NK-92 (cell line): Measurements from ENCODE around the gene LRRN1.

Experiments
- DNase-seq: peaks from one replicate; lab custom pipeline; 2025; ENCODE audit not compliant: unreplicated experiment; lab: John Stamatoyannopoulos, UW

Gene LRRN1

DNA sequence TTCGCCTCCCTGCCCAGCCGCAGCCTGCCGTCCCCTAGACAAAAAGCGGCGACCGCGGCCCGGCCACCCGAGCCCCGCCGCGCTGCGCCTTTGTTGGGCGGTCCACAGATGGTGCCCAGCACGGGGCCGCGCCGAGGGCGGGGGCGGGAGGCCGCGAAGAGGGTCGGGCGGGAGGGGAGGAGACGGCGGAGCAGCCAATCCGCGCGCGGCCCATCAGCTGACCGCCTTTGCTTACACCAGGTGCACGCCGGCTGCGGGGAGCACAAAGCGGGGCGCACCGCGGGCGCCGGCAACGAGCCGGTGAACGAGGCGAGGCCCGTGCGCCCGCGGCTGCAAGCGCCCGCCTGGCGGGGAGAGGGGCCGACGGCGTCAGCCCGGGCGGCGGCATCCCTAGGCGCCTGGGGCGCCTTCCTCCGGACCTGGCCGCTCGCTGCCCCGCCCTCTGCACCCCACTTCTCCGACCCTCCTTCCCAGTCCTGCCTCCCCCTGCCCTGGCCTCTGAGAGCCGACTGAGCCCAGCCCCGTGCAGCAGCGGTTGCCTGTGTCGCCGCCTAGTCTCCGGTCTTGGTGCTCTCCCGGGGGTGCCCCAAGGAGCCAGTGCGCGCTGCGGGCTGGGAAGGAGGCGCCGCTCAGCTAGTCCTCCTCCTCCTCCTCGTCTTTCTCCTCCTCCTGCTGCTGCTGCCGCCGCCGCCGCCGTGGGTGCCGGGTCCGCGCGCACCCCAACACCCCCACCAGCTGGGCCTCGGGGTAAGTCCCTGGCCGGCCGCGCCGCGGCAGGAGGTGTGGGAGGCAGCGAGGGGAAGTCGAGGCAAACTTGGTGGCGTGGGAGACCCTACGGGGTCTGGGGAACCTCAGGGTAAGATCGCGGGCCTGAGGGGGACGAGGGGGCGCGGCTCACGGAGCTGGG is at the start of gene LRRN1:
Gene LRRN1, plus strand, starts transcription at position 259 of the 907 bp plus-strand sequence. CDS start 45,211 bp downstream, outside the sequence.
- DNase-seq, result no peak

DNA sequence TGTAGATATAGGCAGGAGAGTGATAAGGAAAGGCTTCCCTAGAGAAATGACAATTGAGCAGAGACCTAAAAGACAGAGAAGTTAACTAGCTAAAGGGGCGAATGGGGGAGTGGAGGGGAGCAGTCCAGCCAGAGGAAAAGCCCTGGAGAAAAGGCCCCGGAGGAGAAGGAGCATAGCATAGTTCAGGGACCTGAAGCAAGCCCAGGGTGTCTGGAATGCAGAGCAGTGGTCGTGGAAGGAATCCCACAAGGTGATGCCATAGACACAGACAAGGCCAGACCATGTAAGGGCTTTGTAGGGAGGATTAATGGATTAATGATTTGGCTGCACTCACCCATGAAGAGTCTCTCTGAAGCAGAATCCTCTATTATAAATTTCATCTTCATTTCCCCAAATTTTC is 45.8 kb upstream of the LRRN1 start:
- no peak for DNase-seq

DNA sequence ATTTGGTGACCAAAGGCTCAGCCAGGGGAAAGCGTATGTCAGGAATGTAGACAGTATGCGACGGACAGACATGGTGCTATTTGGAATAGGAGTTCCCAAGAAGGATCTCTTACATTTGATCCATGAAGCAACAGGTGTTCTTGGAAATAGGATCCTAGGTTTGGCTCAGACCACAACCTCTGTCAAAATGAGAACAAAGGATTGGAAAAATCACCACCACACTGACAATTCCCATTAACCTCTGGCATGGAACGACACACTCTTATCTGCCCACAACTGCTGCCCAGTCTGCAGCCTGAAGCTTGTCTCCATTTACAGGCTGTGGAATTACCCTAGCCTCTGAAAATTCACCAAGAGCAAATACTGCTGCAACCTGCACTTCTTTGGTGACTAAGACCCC is 33.6 kb upstream of the LRRN1 start:
- DNase-seq, result no peak

DNA sequence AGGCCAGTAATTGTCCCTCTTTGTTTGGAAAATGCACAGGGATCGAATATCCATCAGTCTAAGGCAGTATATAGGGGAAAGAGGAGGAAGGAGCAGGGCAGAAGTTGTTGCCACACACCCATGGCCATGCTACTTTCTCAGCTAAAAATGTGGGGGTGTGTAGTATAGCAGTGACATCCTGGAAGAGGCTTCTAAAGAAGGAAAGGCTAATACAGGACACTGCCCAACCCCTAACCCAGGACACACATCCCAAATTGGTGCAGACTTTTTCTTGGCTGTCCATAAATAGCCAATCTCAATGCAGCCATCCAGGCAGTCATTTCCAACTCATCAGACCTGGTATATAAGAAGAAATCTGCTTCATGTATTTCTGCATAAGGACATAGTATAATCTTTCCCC is 33.1 kb upstream of the LRRN1 start:
- DNase-seq, result no peak

DNA sequence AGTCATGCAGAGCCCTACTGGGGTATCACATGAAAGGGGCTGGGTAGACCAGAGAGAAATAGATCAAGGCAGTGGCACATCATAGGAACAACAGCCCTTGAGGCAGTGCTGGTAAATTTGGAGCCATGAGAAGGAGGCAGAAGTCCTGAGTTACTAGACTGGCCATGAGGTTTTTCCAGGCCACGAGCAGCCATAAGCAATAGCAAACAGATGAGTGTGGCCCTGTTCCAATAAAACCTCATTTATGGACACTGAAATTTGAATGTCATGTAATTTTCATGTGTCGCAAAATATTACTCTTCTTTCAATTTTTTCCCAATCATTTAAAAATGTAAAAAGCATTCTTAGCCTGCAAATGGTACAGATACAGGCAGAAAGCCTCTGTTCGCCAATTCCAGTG is 28.1 kb upstream of the LRRN1 start:
- DNase-seq, result no peak

DNA sequence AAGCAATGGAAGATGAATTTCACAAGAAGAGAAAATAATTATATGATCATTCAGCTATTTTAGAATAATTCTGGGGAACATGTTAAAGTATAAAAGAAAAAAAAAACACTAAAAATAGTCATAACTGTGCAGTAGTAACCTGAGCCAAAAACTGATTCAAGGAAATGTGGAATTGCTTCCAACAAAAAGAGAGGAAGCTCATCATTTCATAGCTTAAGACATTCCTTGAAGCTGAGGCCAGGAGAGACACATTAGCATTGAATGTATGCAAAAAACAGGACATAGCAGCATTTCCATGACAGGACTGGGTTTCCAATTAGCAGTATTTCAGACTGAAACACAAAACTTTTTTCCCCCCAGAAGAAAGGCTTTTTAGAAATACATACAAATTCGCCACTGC is 27.7 kb upstream of the LRRN1 start:
- DNase-seq, result no peak

DNA sequence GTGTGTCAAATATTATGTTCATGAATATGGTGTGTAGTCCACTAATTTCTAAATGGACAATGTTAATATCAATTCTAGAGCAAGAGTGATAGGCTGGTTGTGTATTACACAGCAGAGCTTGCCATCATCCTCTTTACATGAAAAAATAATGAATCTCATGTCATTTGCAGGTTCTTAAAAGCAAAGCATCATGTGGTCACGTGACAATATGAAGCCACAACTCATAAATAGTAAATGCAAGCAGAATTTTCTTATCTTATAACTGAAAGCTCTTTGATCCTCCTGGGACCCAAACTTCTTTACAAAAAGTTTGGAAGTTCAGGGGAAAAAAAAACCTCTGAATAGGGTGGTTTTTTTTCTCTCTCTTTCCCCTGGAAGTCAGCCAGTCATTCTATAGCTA is 26.9 kb upstream of the LRRN1 start:
- DNase-seq, result no peak

DNA sequence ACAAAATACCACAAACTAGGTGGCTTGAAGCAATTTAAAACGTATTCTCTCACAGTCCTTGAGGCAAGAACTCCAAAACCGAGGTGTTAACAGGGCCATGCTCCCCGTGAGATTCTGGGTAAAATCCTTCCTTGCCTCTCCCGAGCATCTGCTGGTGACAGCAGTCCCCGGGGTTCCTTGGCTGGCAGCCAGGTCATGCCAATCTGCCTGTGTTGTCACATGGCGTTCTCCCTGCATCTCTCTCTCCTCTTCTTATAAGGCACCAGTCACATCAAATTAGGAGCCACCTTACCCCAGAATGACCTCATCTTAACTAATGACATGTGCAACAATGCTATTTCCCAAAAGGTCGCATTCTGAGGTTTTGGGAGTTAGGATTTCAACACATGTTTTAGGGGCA is 26.3 kb upstream of the LRRN1 start:
- no peak for DNase-seq

DNA sequence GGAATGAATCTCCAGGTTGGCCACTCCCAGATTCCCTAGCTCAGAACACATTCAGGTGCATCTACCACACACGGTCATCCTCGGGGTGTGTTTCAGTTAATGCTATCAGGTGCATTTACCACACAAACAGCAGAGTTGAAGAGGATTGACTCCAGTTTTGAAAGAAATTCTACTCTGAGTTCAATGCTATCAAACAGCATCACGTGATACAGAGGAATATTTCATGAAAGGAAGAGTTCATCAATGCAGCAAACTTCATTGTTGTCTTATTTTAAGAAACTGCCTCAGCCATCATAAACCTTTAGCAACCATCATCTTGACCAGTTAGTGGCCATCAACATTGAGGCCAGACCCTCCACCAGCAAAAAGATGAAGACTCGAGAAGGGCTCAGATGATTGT is 22.6 kb upstream of the LRRN1 start:
- DNase-seq, result no peak

DNA sequence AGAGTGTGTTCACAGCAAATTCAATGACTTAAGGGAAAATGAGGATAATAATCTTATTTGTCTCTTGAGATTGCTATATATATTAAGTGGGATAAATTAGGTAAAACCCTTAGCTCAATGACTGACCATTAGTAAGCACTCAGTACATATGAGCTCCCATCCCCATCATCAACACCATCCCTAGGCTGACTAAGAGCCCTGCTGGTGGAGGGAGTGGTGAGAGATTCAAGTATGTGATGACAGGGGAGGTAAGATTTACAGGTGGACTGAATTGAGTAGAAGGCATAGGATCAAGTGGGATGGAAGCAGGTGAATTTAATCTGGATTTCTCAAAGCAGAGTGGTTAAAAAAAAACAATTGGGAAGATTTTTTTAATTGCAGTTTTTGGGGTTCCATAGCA is 21.0 kb upstream of the LRRN1 start:
- DNase-seq, result no peak

DNA sequence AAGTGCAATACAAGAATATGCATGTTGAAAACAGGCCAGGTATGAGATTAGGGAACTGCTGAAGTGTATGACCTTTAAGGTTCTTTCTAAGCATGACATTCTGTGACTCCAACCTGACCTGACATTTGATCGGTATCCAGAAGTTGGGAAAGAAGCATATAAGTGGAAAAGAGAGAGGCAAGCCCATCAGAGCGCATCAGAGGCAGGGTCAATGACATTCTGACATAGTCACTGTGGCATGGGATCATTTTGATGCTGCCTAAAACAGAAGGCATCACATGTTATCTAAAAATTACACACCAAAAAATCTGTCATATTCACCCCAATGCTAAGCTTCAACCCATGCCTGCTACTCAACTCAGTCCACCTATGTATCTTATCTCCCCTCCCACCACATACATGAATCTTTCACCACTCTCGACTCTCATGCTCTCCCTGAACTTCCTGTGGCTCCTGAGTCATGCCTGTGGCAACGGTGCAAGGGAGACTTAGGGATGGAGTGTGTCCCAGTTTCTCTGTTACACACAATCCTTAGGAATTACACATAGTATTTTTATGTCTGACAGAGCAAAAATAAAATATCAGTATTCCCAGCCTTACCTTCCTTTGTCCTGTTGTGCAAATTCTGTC is 20.5 kb upstream of the LRRN1 start:
- no peak for DNase-seq

DNA sequence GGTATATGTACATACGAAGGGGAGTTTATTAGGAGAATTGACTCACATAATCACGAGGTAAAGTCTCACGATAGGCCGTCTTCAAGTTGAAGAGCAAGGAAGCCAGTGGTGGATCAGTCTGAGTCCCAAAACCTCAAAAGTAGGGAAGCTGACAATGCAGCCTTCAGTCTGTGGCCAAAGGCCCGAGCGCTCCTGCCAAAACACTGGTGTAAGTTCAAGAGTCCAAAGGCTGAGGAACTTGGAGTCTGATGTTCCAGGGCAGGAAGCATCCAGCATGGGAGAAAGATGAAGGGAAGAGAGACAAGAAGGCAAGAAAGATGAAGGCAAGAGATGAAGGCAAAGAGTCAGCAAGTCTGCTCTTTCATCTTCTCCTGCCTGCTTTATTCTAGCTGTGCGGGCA is 16.8 kb upstream of the LRRN1 start:
- no peak for DNase-seq

DNA sequence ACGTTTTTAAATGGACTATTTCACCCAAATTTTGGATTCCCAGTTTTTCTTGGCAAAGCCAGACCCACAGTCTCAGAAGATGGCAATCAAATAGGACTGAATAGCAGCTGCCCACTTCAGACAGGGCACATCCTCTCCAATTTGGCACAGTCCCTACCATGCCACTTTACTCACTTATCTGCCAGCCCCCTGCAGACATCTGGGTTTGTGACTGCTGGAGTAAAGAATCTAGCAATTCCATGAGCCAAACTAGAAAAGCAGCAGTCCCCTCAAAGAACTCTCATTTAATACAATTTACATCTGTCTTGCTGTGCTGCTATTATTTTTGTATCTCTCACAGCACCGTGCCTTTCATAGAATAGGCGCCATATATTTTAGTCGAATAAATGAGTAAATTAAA is 16.0 kb upstream of the LRRN1 start:
- DNase-seq, result no peak

DNA sequence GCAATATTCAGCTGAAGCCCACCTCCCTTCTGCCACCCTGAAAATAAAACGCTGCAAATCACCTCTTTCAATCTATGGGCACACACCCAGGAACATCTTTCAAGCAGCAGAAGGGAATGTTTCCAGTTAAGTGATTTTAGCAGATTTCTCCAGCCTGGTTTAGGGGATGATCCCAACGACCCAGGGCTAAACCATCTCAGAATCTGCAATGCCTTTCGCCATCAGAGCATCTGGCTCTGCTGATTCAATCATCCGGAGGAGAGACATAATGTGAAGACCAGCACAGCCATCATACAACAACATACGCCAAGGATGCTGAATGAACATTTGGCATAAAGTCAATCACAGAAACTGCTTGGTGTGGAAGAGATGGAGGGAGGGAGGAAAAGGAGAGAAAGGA is 15.5 kb upstream of the LRRN1 start:
- DNase-seq, result no peak

DNA sequence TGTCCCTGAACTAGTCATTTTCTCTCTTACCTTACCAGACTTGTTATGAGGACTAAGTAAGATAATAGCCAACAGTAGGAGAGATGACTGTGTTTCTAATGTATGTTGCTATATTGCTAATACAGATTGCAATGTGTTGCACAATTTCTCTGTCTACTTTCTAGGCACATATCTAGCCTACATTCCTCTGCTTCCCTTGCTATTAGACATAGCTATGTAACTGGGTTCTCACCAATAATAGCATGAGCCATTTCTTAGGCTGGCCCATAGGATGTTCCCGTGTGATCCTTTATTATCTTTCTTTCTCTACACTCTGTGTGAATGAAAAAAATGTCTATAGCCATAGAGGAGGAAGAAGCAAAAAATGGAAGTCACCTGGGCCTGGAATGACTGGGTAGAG is 6.8 kb upstream of the LRRN1 start:
- DNase-seq, result no peak

DNA sequence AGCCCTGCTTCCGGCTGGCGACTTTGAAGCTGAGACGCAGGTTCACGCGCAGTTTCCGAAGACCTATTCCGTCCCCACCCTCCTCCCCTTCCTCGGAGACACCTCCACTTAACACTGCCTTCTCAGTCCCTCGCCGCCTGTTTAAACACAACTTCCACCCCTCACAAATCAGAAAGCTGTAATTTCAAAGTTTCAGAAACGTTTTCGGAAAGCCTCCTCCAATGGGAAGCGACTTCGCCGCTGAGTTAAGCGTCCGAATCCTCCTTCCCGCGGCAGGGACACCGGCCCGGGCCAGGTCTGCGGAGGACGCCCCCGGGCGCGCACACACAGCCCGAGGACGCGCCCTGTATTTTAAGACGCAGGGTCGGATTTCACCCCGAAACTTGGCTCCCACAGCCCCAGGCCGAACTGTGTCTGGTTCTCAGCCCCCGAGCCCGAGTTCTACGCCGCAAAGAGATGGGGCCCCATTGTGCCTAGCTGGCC is 559 bp upstream of the LRRN1 start:
- DNase-seq, result no peak

DNA sequence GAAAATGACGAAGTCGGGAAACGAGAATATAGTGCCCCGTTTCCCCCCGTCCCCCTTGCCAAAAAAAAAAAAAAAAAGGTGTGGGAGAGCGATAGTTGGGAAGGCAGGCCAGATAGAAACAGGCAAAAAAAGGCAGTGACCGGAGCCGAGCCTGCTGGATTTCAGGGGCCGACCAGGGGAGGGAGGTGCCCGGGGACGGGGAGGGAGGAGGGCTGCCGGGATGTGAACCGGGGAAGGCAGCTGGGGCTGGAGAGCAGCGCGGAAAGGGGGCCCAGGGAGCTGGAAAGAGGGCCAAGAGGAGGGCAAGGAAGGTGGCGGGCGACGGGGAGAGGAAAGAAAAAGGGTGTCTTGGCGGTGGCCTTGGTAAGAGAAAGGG is 837 bp downstream of the LRRN1 start:
- DNase-seq, result no peak

DNA sequence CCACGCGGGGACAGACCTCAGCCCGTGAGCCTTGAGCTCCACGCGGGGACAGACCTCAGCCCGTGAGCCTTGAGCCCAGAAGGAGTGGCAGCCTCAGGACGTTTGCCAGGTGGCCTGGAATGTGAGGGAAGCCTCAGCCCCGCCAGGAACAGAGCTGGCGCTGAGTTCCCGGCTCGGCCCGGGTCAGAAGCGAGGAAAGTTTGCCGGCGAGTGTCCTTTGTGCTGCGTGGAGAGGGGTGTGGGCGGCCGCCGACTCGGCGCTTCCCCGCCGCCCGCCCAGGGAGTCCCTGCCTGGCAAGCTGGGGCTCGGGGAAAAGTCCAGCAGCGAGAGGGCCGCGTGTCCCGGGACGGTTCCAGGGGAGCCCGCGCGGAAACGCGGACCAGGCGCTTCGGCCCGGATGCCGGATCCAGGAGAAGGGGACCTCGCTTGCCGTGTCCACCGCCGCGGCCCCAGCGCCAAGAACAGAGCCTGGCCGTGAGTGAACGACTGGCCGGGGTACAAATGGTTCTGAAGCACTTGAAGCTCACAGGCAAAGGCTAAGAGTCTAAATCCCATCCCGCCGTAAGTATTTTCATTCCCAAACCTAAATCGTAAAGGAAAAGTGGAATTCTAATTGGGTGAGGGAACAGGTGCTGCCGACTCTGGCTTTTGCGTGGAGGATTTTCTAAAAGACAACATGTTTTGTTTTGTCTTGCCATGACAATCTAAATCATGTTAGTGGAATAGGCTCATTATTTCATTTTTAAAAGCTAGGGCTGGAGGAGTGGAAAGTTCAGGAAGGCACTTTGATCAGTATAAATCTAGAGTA is 1.7 kb downstream of the LRRN1 start:
- no peak for DNase-seq

DNA sequence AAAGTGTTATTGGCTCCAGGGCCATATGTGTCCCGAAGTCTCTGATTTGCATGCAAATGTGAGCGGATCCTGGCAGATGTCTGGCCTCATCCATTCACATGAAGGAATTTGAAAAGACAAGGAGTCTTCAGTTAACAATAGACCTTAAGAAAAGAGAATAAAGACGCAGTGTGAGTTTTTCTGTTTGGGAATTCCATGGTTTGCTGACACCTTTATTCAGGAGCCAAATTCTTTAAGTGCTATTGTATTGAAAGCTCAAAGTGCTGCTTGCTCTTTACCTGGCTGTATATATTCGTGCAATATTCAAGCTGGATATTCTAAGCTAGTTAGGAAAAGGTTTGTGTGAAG is 2.2 kb downstream of the LRRN1 start:
- DNase-seq, result no peak

DNA sequence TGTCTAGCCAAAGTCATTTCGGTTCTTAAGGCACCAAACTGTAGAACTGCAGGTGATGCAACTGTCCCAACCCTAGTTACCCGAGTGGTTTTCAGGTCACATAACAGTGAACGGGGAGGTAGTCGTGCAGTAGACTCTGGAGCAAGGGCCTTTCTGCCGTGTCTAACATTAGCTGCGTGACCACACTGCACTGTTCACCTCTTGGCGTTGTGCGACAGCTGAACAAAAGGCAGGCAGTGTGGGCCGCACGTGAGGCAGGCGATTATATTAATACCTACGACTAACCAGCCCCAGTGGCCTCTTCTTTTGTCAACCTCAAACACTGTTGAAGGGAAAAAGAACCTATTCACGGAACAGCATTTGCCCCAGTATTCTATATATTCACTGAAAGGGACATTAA is 2.8 kb downstream of the LRRN1 start:
- DNase-seq, result no peak

DNA sequence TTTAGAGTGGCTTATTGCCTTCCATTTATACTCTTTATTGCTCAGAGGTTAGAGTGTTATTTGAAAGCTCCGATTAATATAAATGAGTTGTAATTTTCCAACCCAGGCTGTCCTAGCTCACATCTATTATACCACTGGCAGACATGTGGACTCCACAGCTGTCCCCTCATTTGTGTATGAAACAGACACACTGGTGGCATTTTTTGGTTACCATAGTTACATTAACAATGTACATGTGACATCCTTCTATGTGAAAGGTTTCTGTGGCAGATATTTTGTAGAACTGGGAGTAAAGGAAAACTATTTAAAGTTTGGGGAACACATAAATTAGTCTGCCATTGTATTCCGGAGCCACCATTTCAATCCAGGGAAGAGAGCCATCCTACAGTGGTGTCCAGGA is 5.3 kb downstream of the LRRN1 start:
- no peak for DNase-seq

DNA sequence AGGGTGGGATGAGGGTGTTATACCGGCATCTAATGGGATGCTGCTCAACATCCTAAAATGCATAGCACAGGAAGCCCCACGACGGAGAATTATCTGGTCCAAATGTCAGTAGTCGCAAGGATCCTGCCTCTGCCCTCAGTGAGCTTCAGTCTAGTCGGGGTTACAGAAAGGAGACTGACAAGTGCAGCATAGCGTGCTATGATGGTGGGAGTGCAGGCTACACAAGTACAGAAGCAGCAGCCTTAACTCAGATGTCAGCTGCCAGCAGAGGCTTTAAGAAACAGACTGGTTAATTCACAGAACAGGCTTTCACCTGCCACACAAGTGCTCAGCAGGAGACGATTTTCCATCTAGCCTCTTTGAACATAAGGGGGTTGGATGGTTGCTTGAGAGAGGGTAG is 6.9 kb downstream of the LRRN1 start:
- no peak for DNase-seq
